ENCODE measurements around the gene EML4. TPM values are rescaled to one million over a fixed set of nuclear protein-coding genes. Genes with fewer than 3 reads are reported as not detected.

EML4 gene
- total RNA-seq, 1 donor from 2014 or later, result 41.1 TPM

DNA sequence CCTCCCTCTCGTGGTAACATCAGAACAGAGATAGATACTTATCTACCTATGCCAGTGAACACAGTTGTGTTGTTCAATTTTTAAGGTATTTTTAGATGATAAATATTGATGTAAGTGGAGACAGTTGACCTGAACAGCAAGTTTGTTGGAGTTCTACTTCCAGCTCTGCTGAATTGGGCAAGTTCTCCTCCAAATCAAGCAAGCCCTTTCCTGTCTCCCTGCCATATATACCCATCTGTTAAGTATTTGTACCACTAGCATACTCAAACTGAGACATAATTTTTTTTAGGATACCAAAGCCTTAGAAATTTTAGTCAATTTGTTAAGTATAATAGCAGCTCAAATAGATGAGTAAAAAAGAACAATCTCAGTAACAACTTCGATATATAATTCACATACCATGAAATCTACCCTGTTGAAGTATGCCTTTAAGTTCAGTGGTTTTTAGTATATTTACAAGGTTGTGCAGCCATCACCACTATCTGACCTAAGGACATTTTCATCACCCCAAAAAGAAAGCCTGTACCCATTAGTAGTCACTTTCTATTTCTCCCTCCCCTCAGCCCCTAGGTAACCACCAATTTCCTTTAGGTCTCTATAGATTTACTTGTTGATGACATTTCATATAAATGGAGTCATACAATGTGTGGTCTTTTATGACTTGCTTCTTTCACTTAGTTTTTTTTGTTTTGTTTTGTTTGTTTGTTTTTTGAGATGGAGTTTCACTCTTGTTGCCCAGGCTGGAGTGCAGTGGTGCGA, 130.0 kb downstream of the EML4 start:
- Mint-ChIP-seq H3K27me3 (ENCODE audit: unreplicated experiment) (no peaks in the 10 kb centered on the region), H3K4me1 (ENCODE audit: unreplicated experiment) (peaks cover 7% of the 10 kb centered on the region), H3K9me3 (ENCODE audit: unreplicated experiment) (no peaks in the 10 kb centered on the region), H3K36me3 (ENCODE audit: unreplicated experiment) (peaks cover 38% of the 10 kb centered on the region), H3K4me3 (ENCODE audit: unreplicated experiment) (no peak overlapping the region), H3K27ac (ENCODE audit: unreplicated experiment) (no peak overlapping the region)
- TF ChIP-seq, protein P1, sequence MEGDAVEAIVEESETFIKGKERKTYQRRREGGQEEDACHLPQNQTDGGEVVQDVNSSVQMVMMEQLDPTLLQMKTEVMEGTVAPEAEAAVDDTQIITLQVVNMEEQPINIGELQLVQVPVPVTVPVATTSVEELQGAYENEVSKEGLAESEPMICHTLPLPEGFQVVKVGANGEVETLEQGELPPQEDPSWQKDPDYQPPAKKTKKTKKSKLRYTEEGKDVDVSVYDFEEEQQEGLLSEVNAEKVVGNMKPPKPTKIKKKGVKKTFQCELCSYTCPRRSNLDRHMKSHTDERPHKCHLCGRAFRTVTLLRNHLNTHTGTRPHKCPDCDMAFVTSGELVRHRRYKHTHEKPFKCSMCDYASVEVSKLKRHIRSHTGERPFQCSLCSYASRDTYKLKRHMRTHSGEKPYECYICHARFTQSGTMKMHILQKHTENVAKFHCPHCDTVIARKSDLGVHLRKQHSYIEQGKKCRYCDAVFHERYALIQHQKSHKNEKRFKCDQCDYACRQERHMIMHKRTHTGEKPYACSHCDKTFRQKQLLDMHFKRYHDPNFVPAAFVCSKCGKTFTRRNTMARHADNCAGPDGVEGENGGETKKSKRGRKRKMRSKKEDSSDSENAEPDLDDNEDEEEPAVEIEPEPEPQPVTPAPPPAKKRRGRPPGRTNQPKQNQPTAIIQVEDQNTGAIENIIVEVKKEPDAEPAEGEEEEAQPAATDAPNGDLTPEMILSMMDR (IDR thresholded peaks at IDR 0.05), result no peak
- DNase-seq (ENCODE audit: extremely low spot score, unreplicated experiment), result no peak

DNA sequence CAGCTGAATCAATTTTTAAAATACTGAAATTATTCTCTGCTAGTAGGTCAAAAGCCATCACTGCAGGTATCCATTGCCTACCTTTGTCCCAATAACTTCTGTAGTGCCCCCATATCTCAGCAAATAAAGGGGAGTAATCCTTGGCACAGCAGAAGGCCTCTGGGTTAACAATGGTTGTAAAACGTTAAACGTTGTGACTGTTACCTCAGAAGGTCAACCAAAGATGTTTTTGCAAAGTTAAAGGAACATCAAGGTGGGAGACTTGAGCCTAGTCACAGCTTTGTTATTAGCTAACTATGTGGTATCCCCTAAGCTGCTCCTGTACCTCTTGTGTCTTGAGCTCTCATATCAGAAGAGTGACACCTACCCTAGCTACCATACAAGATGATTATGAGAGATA, 131.4 kb downstream of the EML4 start:
- H3K9me3 Mint-ChIP-seq (ENCODE audit: unreplicated experiment), result no peaks in the 10 kb centered on the region
- no peaks in the 10 kb centered on the region for H3K27me3 Mint-ChIP-seq (ENCODE audit: unreplicated experiment)
- peaks cover 7% of the 10 kb centered on the region for H3K4me1 Mint-ChIP-seq (ENCODE audit: unreplicated experiment)
- no peak overlapping the region for H3K4me3 Mint-ChIP-seq (ENCODE audit: unreplicated experiment)
- DNase-seq (ENCODE audit: extremely low spot score, unreplicated experiment), result no peak
- TF ChIP-seq, protein P1 (IDR thresholded peaks at IDR 0.05), result no peak
- no peak overlapping the region for H3K27ac Mint-ChIP-seq (ENCODE audit: unreplicated experiment)
- H3K36me3 Mint-ChIP-seq (ENCODE audit: unreplicated experiment), result peaks cover 35% of the 10 kb centered on the region

DNA sequence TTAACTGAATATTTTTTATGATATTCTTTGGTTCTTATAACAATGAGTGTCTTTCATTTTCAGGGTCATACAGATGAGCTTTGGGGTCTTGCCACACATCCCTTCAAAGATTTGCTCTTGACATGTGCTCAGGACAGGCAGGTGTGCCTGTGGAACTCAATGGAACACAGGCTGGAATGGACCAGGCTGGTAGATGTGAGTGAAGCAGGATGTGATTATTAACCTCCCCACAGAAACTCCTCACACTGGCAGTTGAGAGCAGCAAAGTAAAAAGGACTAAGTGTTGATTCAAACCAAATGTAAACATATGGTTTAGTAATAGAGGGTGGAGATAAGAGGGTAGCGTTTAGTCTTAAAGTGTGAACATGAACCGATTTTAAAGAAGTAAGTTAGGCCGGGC, 134.1 kb downstream of the EML4 start:
- peaks cover 33% of the 10 kb centered on the region for H3K36me3 Mint-ChIP-seq (ENCODE audit: unreplicated experiment)
- H3K9me3 Mint-ChIP-seq (ENCODE audit: unreplicated experiment), result no peaks in the 10 kb centered on the region
- H3K27ac Mint-ChIP-seq (ENCODE audit: unreplicated experiment), result no peak overlapping the region
- TF ChIP-seq, protein P1 (IDR thresholded peaks at IDR 0.05), result no peak
- H3K27me3 Mint-ChIP-seq (ENCODE audit: unreplicated experiment), result no peaks in the 10 kb centered on the region
- no peak for DNase-seq (ENCODE audit: extremely low spot score, unreplicated experiment)
- H3K4me1 Mint-ChIP-seq (ENCODE audit: unreplicated experiment), result peaks cover 2% of the 10 kb centered on the region
- H3K4me3 Mint-ChIP-seq (ENCODE audit: unreplicated experiment), result no peak overlapping the region

DNA sequence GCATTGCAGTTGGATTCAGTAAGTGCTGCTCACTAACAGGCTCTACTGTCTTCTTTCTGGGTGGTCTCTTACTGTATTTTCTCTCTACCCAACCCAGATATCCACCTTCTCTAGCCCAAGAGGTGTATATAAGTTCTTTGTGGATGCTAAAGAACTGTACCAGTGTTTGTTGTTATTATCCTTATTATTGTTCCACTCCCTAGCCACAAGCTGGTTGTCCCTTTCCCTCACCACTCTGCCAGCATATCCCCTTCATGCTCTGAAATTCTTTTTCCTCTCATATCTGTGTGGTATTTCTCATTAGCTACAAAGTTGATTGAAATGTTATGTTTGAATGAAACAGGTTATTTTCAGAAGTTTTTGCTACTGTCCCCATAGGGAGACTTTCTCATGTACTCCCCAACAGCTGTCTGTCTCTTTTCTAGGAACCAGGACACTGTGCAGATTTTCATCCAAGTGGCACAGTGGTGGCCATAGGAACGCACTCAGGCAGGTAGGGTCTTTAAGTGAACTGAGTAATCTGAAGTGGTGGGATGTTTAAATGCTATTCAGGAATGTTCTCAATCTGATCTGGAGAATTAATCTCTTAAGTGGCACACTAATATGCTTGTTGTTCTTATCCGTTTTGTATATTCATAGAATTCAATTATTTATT, 135.0 kb downstream of the EML4 start:
- no peak overlapping the region for H3K4me3 Mint-ChIP-seq (ENCODE audit: unreplicated experiment)
- H3K4me1 Mint-ChIP-seq (ENCODE audit: unreplicated experiment), result no peaks in the 10 kb centered on the region
- no peaks in the 10 kb centered on the region for H3K27me3 Mint-ChIP-seq (ENCODE audit: unreplicated experiment)
- peaks cover 30% of the 10 kb centered on the region for H3K36me3 Mint-ChIP-seq (ENCODE audit: unreplicated experiment)
- TF ChIP-seq, protein P1 (IDR thresholded peaks at IDR 0.05), result no peak
- DNase-seq (ENCODE audit: extremely low spot score, unreplicated experiment), result no peak
- H3K27ac Mint-ChIP-seq (ENCODE audit: unreplicated experiment), result no peak overlapping the region
- H3K9me3 Mint-ChIP-seq (ENCODE audit: unreplicated experiment), result no peaks in the 10 kb centered on the region

DNA sequence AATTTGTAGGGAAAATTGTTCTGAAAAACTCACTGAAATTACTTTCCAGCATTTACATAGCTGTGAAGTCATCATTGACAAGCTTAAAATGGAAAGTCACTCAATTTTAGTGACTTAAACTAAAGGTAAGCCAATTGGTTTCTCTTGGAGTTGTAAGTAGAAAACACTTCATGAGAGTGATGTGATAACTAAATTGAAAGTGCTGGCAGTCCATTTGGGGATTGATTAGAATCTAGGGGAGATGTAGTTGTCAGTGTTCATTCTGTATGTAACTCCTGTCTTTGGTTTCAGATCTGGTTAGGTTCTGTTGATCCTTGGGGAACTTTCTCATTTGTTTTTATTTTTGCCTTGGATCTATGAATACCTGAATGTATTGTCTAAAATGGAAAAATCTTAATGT, 138.0 kb downstream of the EML4 start:
- H3K9me3 Mint-ChIP-seq (ENCODE audit: unreplicated experiment), result no peaks in the 10 kb centered on the region
- H3K27ac Mint-ChIP-seq (ENCODE audit: unreplicated experiment), result no peak overlapping the region
- H3K27me3 Mint-ChIP-seq (ENCODE audit: unreplicated experiment), result no peaks in the 10 kb centered on the region
- H3K4me3 Mint-ChIP-seq (ENCODE audit: unreplicated experiment), result no peak overlapping the region
- DNase-seq (ENCODE audit: extremely low spot score, unreplicated experiment), result no peak
- TF ChIP-seq, protein P1 (IDR thresholded peaks at IDR 0.05), result no peak
- no peaks in the 10 kb centered on the region for H3K4me1 Mint-ChIP-seq (ENCODE audit: unreplicated experiment)
- H3K36me3 Mint-ChIP-seq (ENCODE audit: unreplicated experiment), result peaks cover 28% of the 10 kb centered on the region
